ENCODE data around the gene PRIMPOL. TPM values are rescaled to one million over a fixed set of nuclear protein-coding genes. Genes with fewer than 3 reads are reported as not detected.

The PRIMPOL gene
- total RNA-seq, 1 experiment from 2014 or later = 29.5 TPM

DNA sequence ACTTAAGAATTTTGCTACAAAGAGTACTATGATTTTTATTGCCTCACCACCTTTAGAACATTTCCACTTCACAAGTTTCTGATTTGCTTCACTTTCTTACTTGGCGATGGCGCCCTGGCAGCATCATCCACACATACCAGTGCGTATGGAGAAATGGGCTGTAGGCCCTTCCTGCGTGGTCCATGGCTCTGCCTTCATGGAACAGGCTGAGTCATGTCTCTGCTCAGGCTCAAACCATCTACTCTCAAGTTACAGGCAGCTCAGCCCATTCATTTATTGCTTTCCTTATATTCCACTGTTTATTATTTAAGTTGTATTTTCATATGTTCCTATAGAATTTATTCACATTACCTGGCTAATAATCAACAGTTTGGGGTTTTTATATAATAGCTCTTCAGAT, 21.4 kb upstream of the PRIMPOL start:
- Histone ChIP-seq H3K9me3 (ENCODE audit: insufficient read depth, low read depth) (no peaks in the 10 kb centered on the region), H3K4me2 (no peak overlapping the region), H2AFZ (no peak overlapping the region), H3K27ac (no peak overlapping the region), H3K36me3 (ENCODE audit: low read depth) (no peaks in the 10 kb centered on the region), H3F3A (ENCODE audit: insufficient read depth, low read depth) (no peaks in the 10 kb centered on the region), H3K4me1 (replicated peaks; ENCODE audit: insufficient read depth) (peaks cover 9% of the 10 kb centered on the region; the same call in 1 of the 2 replicates), H3K9me2 (ENCODE audit: insufficient read depth) (no peaks in the 10 kb centered on the region), H3K4me3 (no peak overlapping the region), H4K20me1 (ENCODE audit: insufficient read depth) (no peaks in the 10 kb centered on the region), H3K79me2 (ENCODE audit: low read depth) (no peaks in the 10 kb centered on the region), H3K27me3 (ENCODE audit: insufficient read depth, low read depth) (no peaks in the 10 kb centered on the region)
- intact Hi-C loops (cut with micrococcal nuclease; ENCODE audit: unreplicated experiment) = no loop called here
- no peak for TF ChIP-seq EZH2 (IDR thresholded peaks at IDR 0.05; ENCODE audit: low read depth)
- TF ChIP-seq, protein P1, sequence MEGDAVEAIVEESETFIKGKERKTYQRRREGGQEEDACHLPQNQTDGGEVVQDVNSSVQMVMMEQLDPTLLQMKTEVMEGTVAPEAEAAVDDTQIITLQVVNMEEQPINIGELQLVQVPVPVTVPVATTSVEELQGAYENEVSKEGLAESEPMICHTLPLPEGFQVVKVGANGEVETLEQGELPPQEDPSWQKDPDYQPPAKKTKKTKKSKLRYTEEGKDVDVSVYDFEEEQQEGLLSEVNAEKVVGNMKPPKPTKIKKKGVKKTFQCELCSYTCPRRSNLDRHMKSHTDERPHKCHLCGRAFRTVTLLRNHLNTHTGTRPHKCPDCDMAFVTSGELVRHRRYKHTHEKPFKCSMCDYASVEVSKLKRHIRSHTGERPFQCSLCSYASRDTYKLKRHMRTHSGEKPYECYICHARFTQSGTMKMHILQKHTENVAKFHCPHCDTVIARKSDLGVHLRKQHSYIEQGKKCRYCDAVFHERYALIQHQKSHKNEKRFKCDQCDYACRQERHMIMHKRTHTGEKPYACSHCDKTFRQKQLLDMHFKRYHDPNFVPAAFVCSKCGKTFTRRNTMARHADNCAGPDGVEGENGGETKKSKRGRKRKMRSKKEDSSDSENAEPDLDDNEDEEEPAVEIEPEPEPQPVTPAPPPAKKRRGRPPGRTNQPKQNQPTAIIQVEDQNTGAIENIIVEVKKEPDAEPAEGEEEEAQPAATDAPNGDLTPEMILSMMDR (conservative IDR thresholded peaks at IDR 0.05) = no peak
- POLR2A ChIA-PET (ENCODE audit: unreplicated experiment) = no interaction called here
- DNase-seq = no peak
- CTCF ChIA-PET = interaction anchor here (0.7 kb wide), 1 partner anchor 363 kb away, joined by 3 read pairs; no protein-coding TSS in a partner anchor
- BruUV-seq (replicated peaks) = no TSS peak

DNA sequence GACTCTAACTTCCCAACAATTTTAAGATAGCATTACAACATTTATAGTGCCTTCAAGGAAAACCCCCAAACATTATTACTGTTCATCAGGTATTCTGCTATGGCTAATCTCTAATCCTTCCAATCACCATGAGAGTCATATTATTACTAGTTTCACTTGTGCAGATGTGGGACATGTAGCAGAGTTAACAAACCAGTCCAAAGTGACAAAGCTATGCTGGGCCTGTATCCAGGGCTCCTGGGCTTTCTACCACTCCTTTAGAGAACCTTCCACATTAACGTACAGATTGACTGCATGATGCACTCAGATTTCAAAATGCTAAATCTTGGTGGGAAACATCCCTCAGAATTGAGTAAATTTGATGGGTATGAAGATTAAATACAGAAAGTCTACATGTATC, 16.7 kb upstream of the PRIMPOL start:
- no peak for DNase-seq
- H4K20me1 ChIP-seq (ENCODE audit: insufficient read depth) = no peaks in the 10 kb centered on the region
- intact Hi-C loops (cut with micrococcal nuclease; ENCODE audit: unreplicated experiment) = no loop called here
- no peaks in the 10 kb centered on the region for H3K9me3 ChIP-seq (ENCODE audit: insufficient read depth, low read depth)
- H2AFZ ChIP-seq = no peak overlapping the region
- H3K79me2 ChIP-seq (ENCODE audit: low read depth) = no peaks in the 10 kb centered on the region
- ChIA-PET CTCF (no interaction called here), POLR2A (ENCODE audit: unreplicated experiment) (no interaction called here)
- H3K9me2 ChIP-seq (ENCODE audit: insufficient read depth) = no peaks in the 10 kb centered on the region
- no peak overlapping the region for H3K4me3 ChIP-seq
- no peak for TF ChIP-seq EZH2 (IDR thresholded peaks at IDR 0.05; ENCODE audit: low read depth)
- TF ChIP-seq, protein P1 (conservative IDR thresholded peaks at IDR 0.05) = no peak
- H3K27ac ChIP-seq = no peak overlapping the region
- no peaks in the 10 kb centered on the region for H3K27me3 ChIP-seq (ENCODE audit: insufficient read depth, low read depth)
- H3F3A ChIP-seq (ENCODE audit: insufficient read depth, low read depth) = no peaks in the 10 kb centered on the region
- BruUV-seq (replicated peaks) = no TSS peak
- no peaks in the 10 kb centered on the region for H3K4me1 ChIP-seq (replicated peaks; ENCODE audit: insufficient read depth)
- H3K36me3 ChIP-seq (ENCODE audit: low read depth) = 0 out of 2 replicates have a peak, but pooled peaks cover 3% of the 10 kb centered on the region
- no peak overlapping the region for H3K4me2 ChIP-seq

DNA sequence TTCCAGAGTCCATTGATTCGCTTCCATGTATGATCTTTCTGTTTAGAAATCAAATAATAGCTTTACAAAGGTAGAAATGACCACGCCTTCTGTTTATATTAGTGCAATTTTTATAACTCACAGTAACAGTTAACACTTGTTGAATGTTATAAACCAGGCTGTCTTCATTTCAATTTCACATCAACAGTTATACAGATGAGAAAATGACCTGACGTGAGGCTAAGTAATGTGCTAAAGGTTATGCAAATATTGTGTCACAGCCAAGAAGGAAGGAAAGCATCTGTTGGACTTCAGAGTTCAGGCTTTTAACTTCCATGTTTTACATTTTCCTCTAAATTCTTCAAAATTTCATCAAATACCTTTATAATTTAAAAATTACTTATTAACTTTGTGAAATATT, 14.2 kb upstream of the PRIMPOL start:
- Histone ChIP-seq H3K27me3 (ENCODE audit: insufficient read depth, low read depth) (no peaks in the 10 kb centered on the region), H4K20me1 (ENCODE audit: insufficient read depth) (no peaks in the 10 kb centered on the region), H3K4me1 (replicated peaks; ENCODE audit: insufficient read depth) (no peaks in the 10 kb centered on the region), H3K27ac (no peak overlapping the region), H3K4me2 (no peak overlapping the region), H3K9me3 (ENCODE audit: insufficient read depth, low read depth) (no peaks in the 10 kb centered on the region), H2AFZ (no peak overlapping the region), H3K9me2 (ENCODE audit: insufficient read depth) (no peaks in the 10 kb centered on the region), H3F3A (ENCODE audit: insufficient read depth, low read depth) (no peaks in the 10 kb centered on the region), H3K36me3 (ENCODE audit: low read depth) (0 out of 2 replicates have a peak, but pooled peaks cover 3% of the 10 kb centered on the region), H3K79me2 (ENCODE audit: low read depth) (no peaks in the 10 kb centered on the region), H3K4me3 (no peak overlapping the region)
- DNase-seq = no peak
- POLR2A ChIA-PET (ENCODE audit: unreplicated experiment) = no interaction called here
- CTCF ChIA-PET = no interaction called here
- no TSS peak for BruUV-seq (replicated peaks)
- TF ChIP-seq EZH2 (IDR thresholded peaks at IDR 0.05; ENCODE audit: low read depth) = no peak
- intact Hi-C loops (cut with micrococcal nuclease; ENCODE audit: unreplicated experiment) = no loop called here

GRCh38 chr4:184636144-184636543, 13.4 kb upstream of the PRIMPOL start:
- Histone ChIP-seq H2AFZ (no peak overlapping the region), H3K4me2 (no peak overlapping the region), H3K27ac (no peak overlapping the region), H3K27me3 (ENCODE audit: insufficient read depth, low read depth) (no peaks in the 10 kb centered on the region), H4K20me1 (ENCODE audit: insufficient read depth) (no peaks in the 10 kb centered on the region), H3K4me3 (no peak overlapping the region), H3K4me1 (replicated peaks; ENCODE audit: insufficient read depth) (no peaks in the 10 kb centered on the region), H3K9me3 (ENCODE audit: insufficient read depth, low read depth) (no peaks in the 10 kb centered on the region), H3K79me2 (ENCODE audit: low read depth) (0 out of 2 replicates have a peak, but pooled peaks cover 3% of the 10 kb centered on the region), H3F3A (ENCODE audit: insufficient read depth, low read depth) (no peaks in the 10 kb centered on the region), H3K36me3 (ENCODE audit: low read depth) (0 out of 2 replicates have a peak, but pooled peaks cover 3% of the 10 kb centered on the region), H3K9me2 (ENCODE audit: insufficient read depth) (no peaks in the 10 kb centered on the region)
- DNase-seq = no peak
- BruUV-seq (replicated peaks) = no TSS peak
- intact Hi-C loops (cut with micrococcal nuclease; ENCODE audit: unreplicated experiment) = no loop called here
- CTCF ChIA-PET = no interaction called here
- TF ChIP-seq, protein P1 (conservative IDR thresholded peaks at IDR 0.05) = no peak
- no peak for TF ChIP-seq EZH2 (IDR thresholded peaks at IDR 0.05; ENCODE audit: low read depth)
- POLR2A ChIA-PET (ENCODE audit: unreplicated experiment) = interaction anchor here (0.6 kb wide), 1 partner anchor 13 kb away, joined by 25 read pairs; the partner anchor contains the start of genes CASP3 and PRIMPOL
